ENCODE measurements around the gene C4BPB. TPM values are rescaled to one million over a fixed set of nuclear protein-coding genes. Genes with fewer than 3 reads are reported as not detected.
"Not testable (repeated sequence)": the region's sequence is repeated elsewhere in the genome, so short reads cannot be mapped to it uniquely, and the experiment has no call there.

C4BPB gene, protein sequence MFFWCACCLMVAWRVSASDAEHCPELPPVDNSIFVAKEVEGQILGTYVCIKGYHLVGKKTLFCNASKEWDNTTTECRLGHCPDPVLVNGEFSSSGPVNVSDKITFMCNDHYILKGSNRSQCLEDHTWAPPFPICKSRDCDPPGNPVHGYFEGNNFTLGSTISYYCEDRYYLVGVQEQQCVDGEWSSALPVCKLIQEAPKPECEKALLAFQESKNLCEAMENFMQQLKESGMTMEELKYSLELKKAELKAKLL
- 0.43 and 0.82 TPM in 2 replicates for total RNA-seq

DNA sequence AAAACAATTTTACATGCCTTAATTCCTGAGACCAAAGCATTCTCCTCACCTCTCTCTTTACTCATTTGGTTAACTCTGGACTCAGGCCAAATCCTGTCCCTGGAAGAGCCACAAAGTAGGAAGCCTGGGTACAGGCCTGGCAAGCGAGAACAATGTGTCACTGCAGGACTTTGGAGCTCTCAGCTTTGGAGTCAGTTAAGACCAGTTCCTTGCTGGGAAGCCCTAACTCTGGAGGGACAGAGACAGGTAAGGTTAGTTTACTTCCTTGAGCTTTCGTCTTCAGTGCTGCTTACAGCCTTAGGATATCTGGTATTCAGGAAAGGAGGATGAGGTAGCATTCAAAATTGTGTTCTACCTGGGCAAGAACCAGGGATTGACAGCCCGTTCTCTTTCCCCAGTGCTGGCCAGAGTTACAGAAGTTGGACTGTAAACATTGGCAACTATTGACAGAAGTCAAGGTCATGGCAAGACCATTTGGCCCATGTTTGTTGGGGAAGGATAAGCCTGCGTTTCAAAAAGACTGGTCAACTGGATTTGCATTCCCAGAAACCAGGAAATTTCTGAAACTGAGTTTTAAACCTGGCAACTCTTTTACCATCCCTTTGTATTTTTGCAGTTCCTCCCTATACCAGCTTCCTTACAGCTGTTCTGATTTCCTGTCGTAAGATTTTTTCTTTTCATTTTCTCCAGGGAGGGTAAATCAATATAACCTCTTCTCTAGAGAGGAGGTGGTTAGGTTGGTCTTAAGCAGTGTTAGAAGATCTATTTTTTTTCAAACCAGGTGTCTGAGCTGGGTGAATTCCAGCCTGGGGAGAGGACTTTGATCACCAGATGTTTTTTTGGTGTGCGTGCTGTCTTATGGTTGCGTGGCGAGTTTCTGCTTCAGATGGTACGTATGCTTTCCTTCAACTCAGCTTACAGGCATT is at the start of gene C4BPB:
Gene C4BPB (plus strand): TSS at position 160 of the 926 bp plus-strand sequence. CDS start 672 bp downstream, at position 832.
- Mint-ChIP-seq H3K27me3 (peaks cover 2% of the 10 kb centered on the region), H3K4me3 (peak within 1 kb of the TSS; percentile 77), H3K27ac (peak within 1 kb of the TSS; percentile 85), H3K4me1 (peaks cover 37% of the 10 kb centered on the region), H3K36me3 (ENCODE audit: low read depth) (no peaks in the 10 kb centered on the region), H3K9me3 (no peaks in the 10 kb centered on the region)
- intact Hi-C loops (cut with micrococcal nuclease) = loop anchor here (2.0 kb wide), 1 partner anchor 248 kb away; no protein-coding TSS in a partner anchor
- peak; percentile 80 for DNase-seq

DNA sequence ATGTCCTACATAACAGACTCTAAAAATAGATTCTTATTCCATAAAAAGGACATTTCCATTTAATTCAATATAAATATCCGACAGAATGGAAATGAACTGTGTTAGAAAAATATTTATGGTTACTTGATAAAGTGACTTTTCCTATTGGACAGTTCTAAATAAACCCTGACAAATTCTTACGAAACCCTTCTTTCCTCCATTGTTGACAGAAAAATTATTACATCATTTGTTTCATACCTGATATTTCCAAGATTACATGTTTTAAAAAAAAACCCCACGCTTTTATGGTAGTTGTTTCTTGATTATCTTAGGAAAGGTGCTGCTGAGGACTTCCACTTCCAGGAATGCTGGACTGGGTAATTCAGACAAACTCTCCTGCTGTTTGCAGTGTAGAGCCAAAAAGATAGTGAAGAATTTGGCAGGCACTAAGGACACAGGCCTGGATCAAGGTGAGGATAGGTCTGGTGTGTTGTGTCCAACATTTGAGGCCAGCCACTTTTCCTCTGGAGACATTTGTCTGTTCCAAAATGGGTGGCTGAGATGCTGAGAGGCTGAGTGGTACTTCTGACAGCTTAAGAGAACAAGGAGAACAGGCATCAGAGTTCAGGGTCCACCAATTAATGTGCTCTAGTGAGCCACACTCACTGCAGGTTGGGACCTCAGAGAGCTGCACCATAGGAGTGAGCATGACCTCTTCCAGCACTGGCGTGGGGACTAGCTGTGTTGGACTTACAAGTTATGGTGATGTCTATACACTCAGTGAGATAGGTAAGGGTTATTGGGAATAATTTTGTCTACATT is 49.1 kb upstream of the C4BPB start:
- H3K27ac Mint-ChIP-seq = no peak overlapping the region
- H3K4me3 Mint-ChIP-seq = no peak overlapping the region
- H3K4me1 Mint-ChIP-seq = peaks cover under 1% of the 10 kb centered on the region
- intact Hi-C loops (cut with micrococcal nuclease) = no loop called here
- peaks cover 7% of the 10 kb centered on the region for H3K36me3 Mint-ChIP-seq (ENCODE audit: low read depth)
- H3K27me3 Mint-ChIP-seq = peaks cover 1% of the 10 kb centered on the region
- DNase-seq = no peak
- no peaks in the 10 kb centered on the region for H3K9me3 Mint-ChIP-seq

DNA sequence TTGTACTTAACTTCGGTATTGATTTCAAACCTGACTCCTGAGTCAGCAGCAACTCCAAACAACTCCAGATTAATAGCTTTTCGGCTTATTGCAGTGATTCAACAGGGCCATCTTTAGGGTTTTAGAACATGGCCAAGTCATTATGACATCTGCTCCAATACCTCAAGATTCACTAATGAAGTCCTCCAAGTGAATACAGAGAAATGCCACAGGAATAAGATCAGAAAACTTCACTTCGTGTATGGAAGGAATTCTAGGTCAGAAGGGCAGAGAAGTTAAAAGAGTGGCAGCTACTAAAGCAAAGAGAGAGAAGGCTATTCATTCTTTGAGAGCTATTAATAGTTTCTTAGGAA is 48.5 kb upstream of the C4BPB start:
- DNase-seq = no peak
- peaks cover 1% of the 10 kb centered on the region for H3K27me3 Mint-ChIP-seq
- H3K4me1 Mint-ChIP-seq = peaks cover 5% of the 10 kb centered on the region
- no peaks in the 10 kb centered on the region for H3K9me3 Mint-ChIP-seq
- H3K4me3 Mint-ChIP-seq = no peak overlapping the region
- no peak overlapping the region for H3K27ac Mint-ChIP-seq
- peaks cover 10% of the 10 kb centered on the region for H3K36me3 Mint-ChIP-seq (ENCODE audit: low read depth)
- intact Hi-C loops (cut with micrococcal nuclease) = no loop called here

- DNase-seq; H3K27ac Mint-ChIP-seq; H3K4me1 Mint-ChIP-seq; intact Hi-C loops (cut with micrococcal nuclease); H3K27me3 Mint-ChIP-seq; H3K4me3 Mint-ChIP-seq; H3K9me3 Mint-ChIP-seq: not testable (repeated sequence)
- peaks cover 16% of the 10 kb centered on the region for H3K36me3 Mint-ChIP-seq (ENCODE audit: low read depth)
Observed at GRCh38 chr1:207041397-207041796, 47.3 kb upstream of the C4BPB start.

DNA sequence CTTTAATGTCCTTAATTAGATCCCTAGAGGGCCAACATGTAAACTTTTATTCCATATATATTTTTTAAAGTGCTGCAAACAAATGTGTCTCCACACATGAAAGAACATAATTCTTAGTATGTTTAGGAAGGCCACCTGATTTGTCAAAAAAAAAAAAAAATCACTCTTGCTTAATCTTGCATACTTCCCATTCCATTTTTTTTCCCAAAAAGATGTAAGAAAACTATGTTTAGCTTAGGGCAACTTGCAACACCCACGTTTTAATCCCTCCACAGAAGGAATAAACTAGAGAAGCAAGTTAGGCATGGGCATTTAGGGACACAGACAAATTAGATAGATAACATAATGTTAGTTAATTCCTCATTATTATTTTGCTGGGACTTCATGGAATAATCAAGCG is 43.2 kb upstream of the C4BPB start:
- DNase-seq = no peak
- intact Hi-C loops (cut with micrococcal nuclease) = no loop called here
- peaks cover 41% of the 10 kb centered on the region for H3K36me3 Mint-ChIP-seq (ENCODE audit: low read depth)

GRCh38 chr1:207047505-207047904 is 41.2 kb upstream of the C4BPB start:
- Mint-ChIP-seq H3K9me3 (no peaks in the 10 kb centered on the region), H3K27me3 (no peaks in the 10 kb centered on the region), H3K36me3 (ENCODE audit: low read depth) (peaks cover 41% of the 10 kb centered on the region), H3K4me1 (peaks cover 36% of the 10 kb centered on the region), H3K4me3 (no peak overlapping the region), H3K27ac (no peak overlapping the region)
- intact Hi-C loops (cut with micrococcal nuclease) = no loop called here
- DNase-seq = no peak

More for the DNA sequence above, 43.2 kb upstream of the C4BPB start:
- Mint-ChIP-seq H3K4me3 (no peak overlapping the region), H3K4me1 (peaks cover 27% of the 10 kb centered on the region), H3K27me3 (no peaks in the 10 kb centered on the region), H3K9me3 (no peaks in the 10 kb centered on the region), H3K27ac (no peak overlapping the region)

- Mint-ChIP-seq H3K9me3 (no peaks in the 10 kb centered on the region), H3K4me1 (peaks cover 42% of the 10 kb centered on the region), H3K27ac (no peak overlapping the region), H3K4me3 (no peak overlapping the region), H3K36me3 (ENCODE audit: low read depth) (peaks cover 41% of the 10 kb centered on the region), H3K27me3 (peaks cover under 1% of the 10 kb centered on the region)
- intact Hi-C loops (cut with micrococcal nuclease) = no loop called here
- no peak for DNase-seq
Observed at GRCh38 chr1:207048041-207048440, 40.6 kb upstream of the C4BPB start.

- peaks cover 47% of the 10 kb centered on the region for H3K4me1 Mint-ChIP-seq
- H3K4me3 Mint-ChIP-seq = peak overlapping the region; percentile 98
- peaks cover 37% of the 10 kb centered on the region for H3K36me3 Mint-ChIP-seq (ENCODE audit: low read depth)
- H3K9me3 Mint-ChIP-seq = no peaks in the 10 kb centered on the region
- H3K27me3 Mint-ChIP-seq = peaks cover 2% of the 10 kb centered on the region
- no peak overlapping the region for H3K27ac Mint-ChIP-seq
- DNase-seq = no peak
- intact Hi-C loops (cut with micrococcal nuclease) = no loop called here
Observed at GRCh38 chr1:207049054-207049453, 39.6 kb upstream of the C4BPB start.

GRCh38 chr1:207049514-207049913 is 39.1 kb upstream of the C4BPB start:
- Mint-ChIP-seq H3K9me3 (no peaks in the 10 kb centered on the region), H3K4me3 (peak overlapping the region; percentile 98), H3K36me3 (ENCODE audit: low read depth) (peaks cover 34% of the 10 kb centered on the region), H3K4me1 (peaks cover 50% of the 10 kb centered on the region), H3K27ac (peak overlapping the region; percentile 96), H3K27me3 (peaks cover 2% of the 10 kb centered on the region)
- intact Hi-C loops (cut with micrococcal nuclease) = no loop called here
- no peak for DNase-seq

DNA sequence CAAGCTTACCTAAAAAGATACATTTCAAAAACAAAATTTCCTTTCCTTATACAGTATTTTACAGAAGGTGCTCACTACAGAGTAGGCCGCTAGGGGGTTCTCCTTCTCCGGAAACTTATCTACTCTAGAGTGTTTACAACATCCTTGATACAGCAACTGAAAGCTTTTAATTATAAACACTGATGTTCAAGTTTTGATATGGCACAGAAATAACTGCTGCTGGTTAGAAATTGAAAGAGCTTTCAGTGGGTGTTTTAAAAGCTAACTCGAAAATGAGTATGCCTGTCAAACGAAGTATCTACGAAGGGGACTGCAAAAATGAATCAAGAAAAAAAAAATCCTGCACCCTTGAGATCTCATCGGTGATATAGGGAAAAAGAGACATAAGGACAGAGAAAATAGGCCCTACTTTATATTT is 38.7 kb upstream of the C4BPB start:
- peaks cover 31% of the 10 kb centered on the region for H3K36me3 Mint-ChIP-seq (ENCODE audit: low read depth)
- DNase-seq = peak; percentile 86
- H3K4me3 Mint-ChIP-seq = peak overlapping the region; percentile 98
- intact Hi-C loops (cut with micrococcal nuclease) = loop anchor here (1.0 to 5.0 kb wide), 6 partner anchors 28 to 702 kb away; partner anchors contain the start of genes CD46 and FCMR
- H3K9me3 Mint-ChIP-seq = no peaks in the 10 kb centered on the region
- peak overlapping the region; percentile 96 for H3K27ac Mint-ChIP-seq
- peaks cover 2% of the 10 kb centered on the region for H3K27me3 Mint-ChIP-seq
- peaks cover 48% of the 10 kb centered on the region for H3K4me1 Mint-ChIP-seq

DNA sequence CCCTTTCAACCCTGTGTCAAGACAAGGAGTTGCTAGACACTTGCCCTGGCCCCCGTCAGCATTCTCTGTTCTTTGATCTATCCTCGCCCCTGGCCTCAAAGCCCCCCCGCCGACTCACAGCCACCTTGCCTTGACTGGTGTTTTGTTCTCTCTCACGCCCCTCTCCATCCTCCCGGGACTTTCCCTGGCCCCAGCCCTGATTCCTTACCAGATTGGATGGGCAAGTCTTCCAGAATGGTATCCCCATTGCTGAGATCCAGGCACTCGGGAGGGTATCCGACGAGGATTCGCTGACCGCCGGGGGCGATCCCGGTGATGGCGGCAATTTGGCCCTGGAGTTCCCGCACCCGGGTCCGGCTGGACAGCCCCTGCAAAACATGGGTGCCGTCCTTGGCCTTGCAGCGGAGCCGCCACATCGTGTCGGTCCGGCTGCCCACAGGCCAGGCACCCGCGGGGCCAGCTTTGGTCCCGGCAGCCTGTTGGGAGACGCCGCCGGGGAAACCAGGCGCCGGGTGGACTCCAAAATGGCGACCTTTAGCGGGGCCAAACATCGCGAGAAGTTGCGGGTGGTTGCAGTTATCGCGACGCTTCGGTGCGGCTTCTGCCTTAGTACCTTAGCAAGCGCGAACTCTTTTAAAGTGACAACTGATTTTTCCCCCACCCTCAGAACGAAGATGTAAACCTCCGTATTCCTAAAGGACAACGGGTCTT is 38.0 kb upstream of the C4BPB start:
- no peaks in the 10 kb centered on the region for H3K9me3 Mint-ChIP-seq
- peak; percentile 97 for DNase-seq
- intact Hi-C loops (cut with micrococcal nuclease) = loop anchor here (1.0 to 5.0 kb wide), 8 partner anchors 28 to 702 kb away; partner anchors contain the start of genes CD46, CD55 and FCMR
- H3K4me3 Mint-ChIP-seq = peak overlapping the region; percentile 98
- H3K27ac Mint-ChIP-seq = peak overlapping the region; percentile 96
- H3K4me1 Mint-ChIP-seq = peaks cover 47% of the 10 kb centered on the region
- H3K36me3 Mint-ChIP-seq (ENCODE audit: low read depth) = peaks cover 28% of the 10 kb centered on the region
- peaks cover 2% of the 10 kb centered on the region for H3K27me3 Mint-ChIP-seq

DNA sequence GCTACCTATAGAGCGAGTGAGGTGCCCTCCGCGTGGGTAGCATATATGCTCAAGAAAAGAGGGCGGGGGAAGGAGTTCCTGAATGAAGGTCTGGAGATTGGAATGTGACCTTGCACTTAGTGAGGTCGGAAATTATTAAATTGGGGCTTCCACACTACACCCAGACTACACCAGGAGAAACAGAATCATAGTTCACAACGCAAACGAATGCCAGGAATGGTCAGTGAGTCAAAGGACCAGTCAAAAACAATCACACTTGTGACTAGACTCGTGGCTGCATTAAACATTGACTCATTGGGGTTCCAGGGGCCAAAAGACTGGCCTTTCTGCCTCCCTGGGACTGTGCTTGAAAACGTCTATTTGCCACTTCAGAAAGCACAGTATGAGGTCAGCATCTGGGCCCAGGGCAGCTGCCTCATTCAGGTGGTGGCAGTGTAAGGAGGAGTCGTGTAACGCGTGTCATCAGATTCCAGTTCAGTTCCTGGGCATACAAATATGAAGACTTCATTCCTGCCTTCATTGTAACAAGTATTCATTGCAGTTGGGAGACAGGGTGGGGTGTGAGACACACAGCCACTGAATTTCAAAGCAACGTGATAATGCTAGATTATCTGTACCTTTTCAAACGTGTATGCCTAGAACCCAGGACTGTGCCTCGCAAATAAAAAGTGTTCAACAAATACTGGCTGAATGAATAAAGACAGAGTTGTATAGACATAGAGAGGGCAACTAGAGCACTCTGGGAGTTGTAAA is 37.3 kb upstream of the C4BPB start, which contains the start of gene YOD1:
Gene YOD1 (minus strand): TSS at position 18 of the 753 bp plus-strand sequence. CDS start 178 bp downstream, outside the sequence.
- Mint-ChIP-seq H3K4me1 (peaks cover 47% of the 10 kb centered on the region), H3K9me3 (no peaks in the 10 kb centered on the region)

More for the DNA sequence above, 37.3 kb upstream of the C4BPB start, which contains the start of gene YOD1:
- peaks cover 3% of the 10 kb centered on the region for H3K27me3 Mint-ChIP-seq
- DNase-seq = no peak
- intact Hi-C loops (cut with micrococcal nuclease) = loop anchor here (1.0 to 5.0 kb wide), 5 partner anchors 129 to 701 kb away; partner anchors contain the start of genes CD46, CD55 and FCMR
- H3K36me3 Mint-ChIP-seq (ENCODE audit: low read depth) = peaks cover 25% of the 10 kb centered on the region
- H3K4me3 Mint-ChIP-seq = peak within 1 kb of the TSS; percentile 100
- H3K27ac Mint-ChIP-seq = peak within 1 kb of the TSS; percentile 96
